GM19328 (cell line): ENCODE data around the gene MPRIP.

Experiments
- ATAC-seq: cut with Tn5 transposase; IDR thresholded peaks from one replicate; pipeline ENCODE4 v1.9.1; 2021; ENCODE audit warnings: mild to moderate bottlenecking, moderate library complexity; ENCODE audit not compliant: unreplicated experiment

MPRIP gene

GRCh38 chr17:17050346-17051345, 8.4 kb downstream of the MPRIP start:
- no peak for ATAC-seq

- ATAC-seq: no peak
Observed at GRCh38 chr17:17051380-17051779, 9.1 kb downstream of the MPRIP start.

- ATAC-seq: no peak
Observed at GRCh38 chr17:17051791-17052461, 9.7 kb downstream of the MPRIP start.

- no peak for ATAC-seq
Observed at GRCh38 chr17:17052462-17053221, 10.4 kb downstream of the MPRIP start.

GRCh38 chr17:17053446-17054379, 11.5 kb downstream of the MPRIP start:
- ATAC-seq: no peak

GRCh38 chr17:17054636-17055035, 12.4 kb downstream of the MPRIP start:
- ATAC-seq: no peak

- ATAC-seq: no peak
Observed at GRCh38 chr17:17055286-17056155, 13.3 kb downstream of the MPRIP start.

- ATAC-seq: no peak
Observed at GRCh38 chr17:17056156-17056539, 13.9 kb downstream of the MPRIP start.

GRCh38 chr17:17057057-17057551, 14.8 kb downstream of the MPRIP start:
- ATAC-seq: no peak

GRCh38 chr17:17058304-17058703, 16.0 kb downstream of the MPRIP start:
- no peak for ATAC-seq

GRCh38 chr17:17059301-17059890, 17.1 kb downstream of the MPRIP start:
- ATAC-seq: no peak

GRCh38 chr17:17060001-17060922, 18.0 kb downstream of the MPRIP start:
- ATAC-seq: no peak

- ATAC-seq: no peak
Observed at GRCh38 chr17:17060930-17061329, 18.7 kb downstream of the MPRIP start.

GRCh38 chr17:17061516-17061915, 19.3 kb downstream of the MPRIP start:
- no peak for ATAC-seq

GRCh38 chr17:17062356-17062755, 20.1 kb downstream of the MPRIP start:
- ATAC-seq: no peak

- no peak for ATAC-seq
Observed at GRCh38 chr17:17062866-17063265, 20.6 kb downstream of the MPRIP start.

- no peak for ATAC-seq
Observed at GRCh38 chr17:17063546-17064122, 21.4 kb downstream of the MPRIP start.
